Erythroblast (primary cell): ENCODE data around the gene PPP1R2.

Experiments used
- GATA1 ChIP-seq: IDR thresholded peaks from 2 replicates; pipeline ENCODE4 v1.6.1; 2011; ENCODE audit warnings: low read depth, mild to moderate bottlenecking, control low read depth, low read length, moderate library complexity
- POLR2A ChIP-seq: IDR thresholded peaks from 2 replicates; pipeline ENCODE4 v1.6.1; 2011; ENCODE audit warnings: mild to moderate bottlenecking, low read length

GRCh38 chr3:195532345-195532744 lies 10.8 kb downstream of the PPP1R2 start:
- TF ChIP-seq POLR2A (no peak), GATA1 (no peak)
